Neutrophil (primary cell): Measurements from ENCODE around the gene NOVA2.

Source experiments
- H3K27ac ChIP-seq: fragments of 200-600 bp; sonication (generic); 2 replicates; pipeline ENCODE4 v1.5.1; 2016; ENCODE audit warnings: mild to moderate bottlenecking, moderate library complexity
- H3K27me3 ChIP-seq: fragments of 200-600 bp; sonication (generic); 2 replicates; pipeline ENCODE4 v1.6.0; 2016; ENCODE audit warnings: mild to moderate bottlenecking
- H3K36me3 ChIP-seq: fragments of 200-600 bp; sonication (generic); 2 replicates; pipeline ENCODE4 v1.5.1; 2017
- H3K4me1 ChIP-seq, 2 experiments: fragments of 200-600 bp in 1 of 2; sonication (generic) in 1 of 2; 1 replicate in 1 of 2; 2 replicates in 1 of 2; pipeline versions ENCODE4 v1.5.1 to v1.6.1; 2013 to 2016; ENCODE audit warnings: low read depth in 1 of 2, low read length in 1 of 2, mild to moderate bottlenecking in 1 of 2, moderate library complexity in 1 of 2; ENCODE audit not compliant: control insufficient read depth in 1 of 2, insufficient read depth in 1 of 2
- H3K4me3 ChIP-seq, 2 experiments: fragments of 200-600 bp in 1 of 2; sonication (generic) in 1 of 2; 1 replicate in 1 of 2; 2 replicates in 1 of 2; pipeline ENCODE4 v1.5.1; 2013 to 2016; ENCODE audit warnings: low read depth in 1 of 2, low read length in 1 of 2, mild to moderate bottlenecking in 1 of 2, moderate library complexity in 1 of 2
- H3K9me3 ChIP-seq: fragments of 200-600 bp; sonication (generic); 2 replicates; pipeline ENCODE4 v1.5.1; 2016
- TF ChIP-seq, protein P1 (sequence below): fragments of 200-600 bp; sonication (generic); IDR thresholded peaks from 2 replicates; pipeline ENCODE4 v1.5.1; 2016; ENCODE audit warnings: antibody characterized with exemption

Gene NOVA2, protein sequence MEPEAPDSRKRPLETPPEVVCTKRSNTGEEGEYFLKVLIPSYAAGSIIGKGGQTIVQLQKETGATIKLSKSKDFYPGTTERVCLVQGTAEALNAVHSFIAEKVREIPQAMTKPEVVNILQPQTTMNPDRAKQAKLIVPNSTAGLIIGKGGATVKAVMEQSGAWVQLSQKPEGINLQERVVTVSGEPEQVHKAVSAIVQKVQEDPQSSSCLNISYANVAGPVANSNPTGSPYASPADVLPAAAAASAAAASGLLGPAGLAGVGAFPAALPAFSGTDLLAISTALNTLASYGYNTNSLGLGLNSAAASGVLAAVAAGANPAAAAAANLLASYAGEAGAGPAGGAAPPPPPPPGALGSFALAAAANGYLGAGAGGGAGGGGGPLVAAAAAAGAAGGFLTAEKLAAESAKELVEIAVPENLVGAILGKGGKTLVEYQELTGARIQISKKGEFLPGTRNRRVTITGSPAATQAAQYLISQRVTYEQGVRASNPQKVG

DNA sequence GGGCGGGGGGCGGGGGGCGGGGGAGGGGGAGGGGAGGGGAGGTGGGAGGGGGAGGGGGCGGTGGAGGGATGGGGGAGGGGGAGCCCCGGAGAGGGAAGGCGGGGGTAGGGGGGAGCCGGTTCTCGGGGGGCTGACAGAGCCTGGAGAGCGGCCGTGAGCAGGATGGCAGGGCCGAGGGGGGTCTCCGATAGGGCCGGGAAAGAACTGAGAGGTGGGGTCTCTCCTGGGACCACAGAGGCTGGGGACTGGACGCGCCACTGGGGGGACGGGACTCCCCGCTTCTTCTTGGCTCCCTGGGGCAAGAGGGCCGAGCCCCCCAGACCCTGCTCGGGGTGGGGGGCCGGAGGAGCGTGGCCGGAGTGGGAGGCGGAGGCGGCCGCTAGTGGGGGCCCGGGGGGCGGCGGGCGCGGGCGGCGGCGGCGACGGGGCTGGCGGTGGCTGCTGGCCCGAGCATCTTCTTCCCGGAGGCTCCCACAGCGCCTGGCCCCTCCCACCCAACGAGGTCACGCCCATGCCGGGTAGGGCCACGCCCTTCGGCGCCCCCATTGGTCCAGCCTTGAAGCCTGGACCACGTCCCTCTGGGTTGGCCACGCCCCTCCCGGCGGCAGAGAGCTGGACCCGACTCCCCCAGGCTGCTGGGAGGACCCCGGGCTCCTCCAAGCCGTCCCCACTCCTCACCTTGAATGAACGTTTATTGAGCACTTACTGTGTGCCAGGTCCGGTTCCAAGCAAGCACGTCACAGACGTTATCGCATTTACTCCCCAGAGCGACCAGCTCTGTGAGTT, at the start of gene NOVA2:
NOVA2 (minus strand) TSS at position 313 of the 786 bp plus-strand sequence. CDS start 514 bp downstream, outside the sequence.
- TF ChIP-seq, protein P1, sequence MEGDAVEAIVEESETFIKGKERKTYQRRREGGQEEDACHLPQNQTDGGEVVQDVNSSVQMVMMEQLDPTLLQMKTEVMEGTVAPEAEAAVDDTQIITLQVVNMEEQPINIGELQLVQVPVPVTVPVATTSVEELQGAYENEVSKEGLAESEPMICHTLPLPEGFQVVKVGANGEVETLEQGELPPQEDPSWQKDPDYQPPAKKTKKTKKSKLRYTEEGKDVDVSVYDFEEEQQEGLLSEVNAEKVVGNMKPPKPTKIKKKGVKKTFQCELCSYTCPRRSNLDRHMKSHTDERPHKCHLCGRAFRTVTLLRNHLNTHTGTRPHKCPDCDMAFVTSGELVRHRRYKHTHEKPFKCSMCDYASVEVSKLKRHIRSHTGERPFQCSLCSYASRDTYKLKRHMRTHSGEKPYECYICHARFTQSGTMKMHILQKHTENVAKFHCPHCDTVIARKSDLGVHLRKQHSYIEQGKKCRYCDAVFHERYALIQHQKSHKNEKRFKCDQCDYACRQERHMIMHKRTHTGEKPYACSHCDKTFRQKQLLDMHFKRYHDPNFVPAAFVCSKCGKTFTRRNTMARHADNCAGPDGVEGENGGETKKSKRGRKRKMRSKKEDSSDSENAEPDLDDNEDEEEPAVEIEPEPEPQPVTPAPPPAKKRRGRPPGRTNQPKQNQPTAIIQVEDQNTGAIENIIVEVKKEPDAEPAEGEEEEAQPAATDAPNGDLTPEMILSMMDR: no peak
- Histone ChIP-seq H3K4me1 (no peaks in the 10 kb centered on the region), H3K4me3 (no peak within 1 kb of the TSS), H3K9me3 (no peaks in the 10 kb centered on the region), H3K36me3 (no peaks in the 10 kb centered on the region), H3K27ac (no peak within 1 kb of the TSS), H3K27me3 (peaks cover 100% of the 10 kb centered on the region)

DNA sequence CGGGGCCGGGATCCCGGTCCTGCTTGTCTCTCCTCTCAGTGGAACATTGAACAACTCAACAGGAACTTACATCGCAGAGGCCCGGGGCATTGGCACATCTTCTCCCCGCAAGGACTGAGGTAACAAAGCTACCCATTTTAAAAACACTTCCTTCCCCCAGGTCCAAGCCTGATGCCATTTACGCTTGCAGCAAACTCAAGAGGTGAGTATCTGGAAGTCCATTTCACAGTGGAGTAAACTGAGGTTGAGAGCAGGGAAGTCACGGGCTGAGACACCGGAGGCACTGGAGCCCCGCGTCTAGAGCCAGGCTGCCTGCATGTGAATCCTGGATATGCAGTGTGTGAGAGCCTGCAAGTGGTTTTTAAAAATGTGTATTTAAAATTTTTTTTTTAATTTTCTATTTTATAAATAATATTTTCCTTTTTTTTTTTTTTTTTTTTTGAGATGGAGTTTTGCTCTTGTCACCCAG, 49.7 kb upstream of the NOVA2 start:
- Histone ChIP-seq H3K9me3 (no peaks in the 10 kb centered on the region), H3K27ac (peak overlapping the region; percentile 92), H3K4me1 (peaks cover 99 to 100% of the 10 kb centered on the region in 2 experiments), H3K4me3 (peak overlapping the region; percentile 88 to 96), H3K36me3 (peaks cover 29% of the 10 kb centered on the region), H3K27me3 (no peaks in the 10 kb centered on the region)
- TF ChIP-seq, protein P1: no peak

DNA sequence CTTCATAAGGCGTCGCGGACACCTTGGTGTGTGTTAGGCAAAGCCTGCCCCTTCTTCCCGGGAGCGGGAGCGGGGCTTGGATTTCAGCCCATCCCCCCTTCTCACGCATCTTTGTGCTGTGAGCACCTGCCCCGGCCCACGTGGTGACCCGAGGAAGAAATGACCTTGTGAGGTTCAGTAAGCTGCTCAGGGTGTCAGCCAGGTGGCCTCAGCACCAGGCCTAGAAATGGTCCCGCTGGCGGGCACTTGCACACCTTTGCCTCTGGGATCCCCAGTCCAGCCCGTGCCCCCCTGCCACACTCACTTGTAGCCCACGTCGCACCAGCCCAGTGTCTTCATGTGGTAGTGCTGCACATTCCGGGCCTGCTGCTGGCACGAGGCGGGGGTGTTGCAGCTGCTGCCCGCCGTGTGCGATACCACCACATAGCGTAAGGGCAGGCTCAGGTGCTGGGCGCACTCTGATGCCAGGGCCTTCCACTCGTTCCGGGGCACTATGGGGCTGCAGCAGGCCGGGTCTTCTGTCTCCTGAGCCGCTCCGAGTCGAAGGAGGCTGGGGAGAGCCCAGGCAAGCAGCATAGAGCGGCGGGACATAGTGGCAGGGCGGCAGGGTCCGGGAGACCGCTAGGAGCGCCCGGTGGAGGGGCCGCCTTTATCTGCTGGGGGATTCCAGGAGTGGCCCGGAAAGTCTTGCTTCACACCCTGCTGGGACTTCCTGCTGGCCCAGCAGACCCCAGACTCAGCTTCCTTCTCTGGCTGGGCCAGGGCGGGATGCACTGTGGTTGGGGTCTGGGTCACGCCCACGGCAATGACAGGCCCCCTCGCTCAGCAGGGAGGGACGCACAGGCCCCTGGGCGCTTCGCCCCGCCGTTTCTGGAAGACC, 49.0 kb upstream of the NOVA2 start, which contains the start of gene PGLYRP1:
PGLYRP1 (minus strand) TSS at position 623 of the 880 bp plus-strand sequence; CDS start at position 591, 32 bp downstream.
- Histone ChIP-seq H3K27me3 (no peaks in the 10 kb centered on the region), H3K27ac (peak within 1 kb of the TSS; percentile 92), H3K9me3 (no peaks in the 10 kb centered on the region), H3K4me3 (peak within 1 kb of the TSS; percentile 88 to 96), H3K4me1 (peaks cover 99 to 100% of the 10 kb centered on the region in 2 experiments), H3K36me3 (peaks cover 35% of the 10 kb centered on the region)
- TF ChIP-seq, protein P1: no peak

DNA sequence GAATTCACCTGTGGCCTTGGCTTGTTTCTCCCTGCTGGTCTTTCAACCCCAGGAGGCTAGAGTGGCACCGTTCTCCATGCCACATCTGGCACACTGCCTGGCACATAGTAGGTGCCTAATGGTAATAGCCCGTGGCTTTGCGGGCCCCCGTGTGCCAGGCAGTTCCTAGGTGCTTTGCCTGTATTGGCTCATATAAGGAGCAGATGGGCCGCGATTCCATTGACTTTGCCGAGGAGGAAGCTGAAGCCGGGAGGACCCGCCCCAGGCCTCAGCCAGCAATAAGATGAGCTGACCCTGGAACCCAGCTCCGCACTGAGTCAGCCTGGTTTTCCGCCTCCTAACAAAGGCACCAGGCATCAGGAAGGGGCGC, 48.4 kb upstream of the NOVA2 start:
- Histone ChIP-seq H3K36me3 (peaks cover 35% of the 10 kb centered on the region), H3K4me1 (peaks cover 99 to 100% of the 10 kb centered on the region in 2 experiments), H3K27ac (peak overlapping the region; percentile 92), H3K9me3 (no peaks in the 10 kb centered on the region), H3K27me3 (no peaks in the 10 kb centered on the region), H3K4me3 (peak overlapping the region; percentile 88 to 96)
- TF ChIP-seq, protein P1: no peak
